ENCODE results near the gene THSD8. TPM values are rescaled to one million over a fixed set of nuclear protein-coding genes. Genes with fewer than 3 reads are reported as not detected.

Gene THSD8
- 0.46 TPM in 1 of 2 replicates, not detected in the other for total RNA-seq

GRCh38 chr19:12801466-12802266, at the start of gene THSD8, which contains the start of gene PRDX2:
Gene THSD8, plus strand, starts transcription at chr19:12802069. Its CDS starts 3 bp downstream, at chr19:12802072.
Gene PRDX2, minus strand, starts transcription at chr19:12801800. Its CDS starts 539 bp downstream, at chr19:12801261.

GRCh38 chr19:12774588-12775555, 27.0 kb upstream of the THSD8 start, which contains the start of gene HOOK2:
Gene HOOK2, minus strand, starts transcription at chr19:12775552. Its CDS starts 103 bp downstream, at chr19:12775449.

GRCh38 chr19:12791345-12792050, 10.4 kb upstream of the THSD8 start, which contains the start of gene JUNB:
Gene JUNB, plus strand, starts transcription at chr19:12791486. Its CDS starts 286 bp downstream, at chr19:12791772.

GRCh38 chr19:12806242-12807081, 4.6 kb downstream of the THSD8 start, which contains the start of gene RNASEH2A:
Gene RNASEH2A, plus strand, starts transcription at chr19:12806584. Its CDS starts 90 bp downstream, at chr19:12806674.

GRCh38 chr19:12834566-12834943, 32.7 kb downstream of the THSD8 start, which contains the start of gene RTBDN:
Gene RTBDN, minus strand, starts transcription at chr19:12834579. Its CDS starts 4,600 bp downstream, at chr19:12829979.

GRCh38 chr19:12838182-12838885, 36.5 kb downstream of the THSD8 start, which contains the start of gene MAST1:
Gene MAST1, plus strand, starts transcription at chr19:12838515. Its CDS starts 58 bp downstream, at chr19:12838573.

Other genes with a start within 250 kb of the THSD8 start
- gene ZNF490, start 191.3 kb upstream of the THSD8 start, total RNA-seq = 7.7 and 8.9 TPM in 2 replicates
- gene ZNF791, start 191.1 kb upstream of the THSD8 start, total RNA-seq = 11.2 and 14.1 TPM in 2 replicates
- 20.9 and 24.9 TPM in 2 replicates for gene MAN2B1, start 135.3 kb upstream of the THSD8 start, total RNA-seq
- 8.8 and 11.3 TPM in 2 replicates for gene WDR83, start 135.3 kb upstream of the THSD8 start, total RNA-seq
- 55.9 and 65.4 TPM in 2 replicates for gene DHPS, start 120.2 kb upstream of the THSD8 start, total RNA-seq
- gene GNG14, start 114.1 kb upstream of the THSD8 start, total RNA-seq = not detected in 2 replicates
- gene FBXW9, start 105.4 kb upstream of the THSD8 start, total RNA-seq = 4.3 and 4.6 TPM in 2 replicates
- 19.8 and 27.3 TPM in 2 replicates for gene TNPO2, start 78.1 kb upstream of the THSD8 start, total RNA-seq
- gene TRIR, start 67.4 kb upstream of the THSD8 start, total RNA-seq = 140 and 192 TPM in 2 replicates
- gene GET3, start 64.6 kb upstream of the THSD8 start, total RNA-seq = 101 and 118 TPM in 2 replicates
- not detected in 2 replicates for gene BEST2, start 50.3 kb upstream of the THSD8 start, total RNA-seq
- 15.8 and 21.2 TPM in 2 replicates for gene HOOK2, start 26.5 kb upstream of the THSD8 start, total RNA-seq
- 61.4 and 83.8 TPM in 2 replicates for gene JUNB, start 10.6 kb upstream of the THSD8 start, total RNA-seq
- 244 and 259 TPM in 2 replicates for gene PRDX2, start 269 bp upstream of the THSD8 start, total RNA-seq
- gene RNASEH2A, start 4.5 kb downstream of the THSD8 start, total RNA-seq = 6.5 and 7.3 TPM in 2 replicates
- not detected in 2 replicates for gene RTBDN, start 32.5 kb downstream of the THSD8 start, total RNA-seq
- gene MAST1, start 36.4 kb downstream of the THSD8 start, total RNA-seq = 0.18 and 0.28 TPM in 2 replicates
- gene DNASE2, start 79.4 kb downstream of the THSD8 start, total RNA-seq = 30.4 and 35.7 TPM in 2 replicates
- gene KLF1, start 85.1 kb downstream of the THSD8 start, total RNA-seq = 0.09 TPM in 1 of 2 replicates, not detected in the other
- gene GCDH, start 89.1 kb downstream of the THSD8 start, total RNA-seq = 15.4 and 17.2 TPM in 2 replicates
- 0.14 TPM in 1 of 2 replicates, not detected in the other for gene SYCE2, start 117.2 kb downstream of the THSD8 start, total RNA-seq
- gene FARSA, start 131.6 kb downstream of the THSD8 start, total RNA-seq = 42.1 and 52.3 TPM in 2 replicates
- 2,199 and 2,490 TPM in 2 replicates for gene CALR, start 136.5 kb downstream of the THSD8 start, total RNA-seq
- 43.9 and 64.8 TPM in 2 replicates for gene RAD23A, start 143.8 kb downstream of the THSD8 start, total RNA-seq
- 25.8 and 30.0 TPM in 2 replicates for gene GADD45GIP1, start 155.2 kb downstream of the THSD8 start, total RNA-seq
- not detected in 2 replicates for gene DAND5, start 167.5 kb downstream of the THSD8 start, total RNA-seq
- 36.8 and 44.9 TPM in 2 replicates for gene NFIX, start 193.4 kb downstream of the THSD8 start, total RNA-seq